Uterus (tissue), 4 donors: Measurements from ENCODE around the gene PSAP. TPM values are rescaled to one million over a fixed set of nuclear protein-coding genes. Genes with fewer than 3 reads are reported as not detected.
"Not testable (repeated sequence)": the region's sequence is repeated elsewhere in the genome, so short reads cannot be mapped to it uniquely, and the experiment has no call there.

Source experiments
- DNase-seq, 2 donors: peaks; one replicate each; pipeline ENCODE4 v3.0.0-alpha.2; 2019 to 2020
- H3K27ac ChIP-seq, 2 donors: fragments of 200-600 bp; sonication (generic); 1 replicate in 1 of 2; 2 replicates in 1 of 2; pipeline ENCODE4 v1.5.1; 2016 to 2018
- H3K27me3 ChIP-seq, 2 donors: fragments of 200-600 bp; sonication (generic); one replicate each; pipeline ENCODE4 v1.5.1; 2018 to 2019; ENCODE audit warnings: control low read depth in 1 of 2
- H3K36me3 ChIP-seq, 2 donors: fragments of 200-600 bp; sonication (generic); one replicate each; pipeline ENCODE4 v1.5.1; 2019; ENCODE audit warnings: control low read depth in 1 of 2
- H3K4me1 ChIP-seq, 2 donors: fragments of 200-600 bp; sonication (generic); one replicate each; pipeline ENCODE4 v1.5.1; 2018 to 2019; ENCODE audit warnings: control low read depth in 1 of 2
- H3K4me3 ChIP-seq, 2 donors: fragments of 200-600 bp; sonication (generic); 1 replicate in 1 of 2; 2 replicates in 1 of 2; pipeline ENCODE4 v1.5.1; 2018 to 2019; ENCODE audit warnings: mild to moderate bottlenecking in 1 of 2
- H3K9me3 ChIP-seq, 2 donors: fragments of 200-600 bp; sonication (generic); one replicate each; pipeline ENCODE4 v1.5.1; 2019; ENCODE audit warnings: control low read depth in 1 of 2
- POLR2A ChIP-seq, 2 donors: fragments of 450-650 bp; IDR thresholded peaks; one replicate each; pipeline ENCODE4 v1.6.1; 2016; ENCODE audit warnings: antibody characterized with exemption in 2 of 2, mild to moderate bottlenecking in 1 of 2, moderate library complexity in 1 of 2
- intact Hi-C: fragments of 100-400 bp; cut with DNase I; formaldehyde crosslinking; loops from one replicate; pipeline ENCODE4 v1.15.1; 2023; ENCODE audit warnings: low total_unique reads
- total RNA-seq, 4 donors: library from RNA; depleted of rRNA in 3 of 4; stranded (reverse); fragments of >200 nt in 3 of 4; gene quantifications; one replicate each; pipeline versions ENCODE4 v1.1.0 to v1.2.4, GENCODE V29; 2014 to 2023
- TF ChIP-seq, protein P1 (sequence below), 4 experiments: fragments of 200-600 bp in 2 of 4; fragments of 450-650 bp in 2 of 4; sonication (generic) in 2 of 4; IDR thresholded peaks; one replicate each; pipeline ENCODE4 v1.5.1; 2016 to 2019; ENCODE audit warnings: antibody characterized with exemption in 4 of 4, mild to moderate bottlenecking in 2 of 4, moderate library complexity in 1 of 4
- donor health status: DM: yes; HTN: yes; CAD: no.

The PSAP gene
- total RNA-seq, 4 donors from 2014 or later, result 603 to 903 (median 759) TPM

DNA sequence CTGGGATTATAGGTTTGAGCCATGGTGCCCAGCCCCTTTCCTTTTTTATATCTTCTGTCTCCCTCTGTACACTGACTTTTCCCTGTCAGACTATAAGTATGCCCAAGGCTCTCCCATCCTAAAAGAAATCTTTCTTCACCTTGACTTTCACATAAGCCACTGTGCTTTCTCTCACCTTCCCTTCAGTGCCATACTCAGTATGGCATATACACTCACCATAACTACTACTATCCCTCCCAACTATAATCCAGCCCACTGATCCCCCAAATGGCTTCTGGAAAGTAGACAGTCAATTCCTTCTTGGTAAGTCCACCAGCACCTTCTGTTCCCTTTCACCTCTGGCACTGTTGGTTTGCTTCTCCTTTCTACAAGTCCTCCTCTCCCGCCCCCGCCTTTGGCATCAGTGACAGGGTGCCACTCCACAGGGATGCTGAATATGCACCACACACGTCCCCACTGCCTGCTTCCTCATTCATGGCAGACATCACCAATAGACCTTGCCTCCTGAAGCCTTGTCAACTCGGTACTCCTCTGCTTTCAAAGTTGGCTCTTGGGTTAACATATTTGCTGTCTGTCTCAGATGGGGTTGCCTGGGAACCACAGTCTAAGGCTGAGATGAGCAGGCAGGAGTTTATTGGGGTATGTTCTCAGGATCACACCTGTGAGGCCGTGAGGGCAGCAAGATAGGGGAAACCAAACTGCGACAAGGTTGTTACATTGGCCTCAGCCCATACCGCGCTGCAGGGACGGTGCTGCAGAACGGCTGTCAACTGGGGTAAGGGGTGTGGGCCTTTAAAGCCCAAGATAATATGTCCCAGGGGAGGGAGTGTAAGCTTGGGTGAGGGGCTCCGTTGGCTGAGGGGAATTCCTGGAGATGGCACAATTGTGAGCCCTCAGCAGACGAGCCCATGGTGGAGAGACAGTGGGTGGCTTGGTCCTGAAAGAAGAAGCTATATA is 7.2 kb upstream of the PSAP start:
- intact Hi-C loops, result no loop called here
- Histone ChIP-seq H3K27ac (no peak overlapping the region), H3K9me3 (no peaks in the 10 kb centered on the region), H3K36me3 (no peaks in the 10 kb centered on the region), H3K4me1 (peaks cover 0 to 7% of the 10 kb centered on the region in 2 donors), H3K4me3 (no peak overlapping the region), H3K27me3 (no peaks in the 10 kb centered on the region)
- TF ChIP-seq, protein P1, sequence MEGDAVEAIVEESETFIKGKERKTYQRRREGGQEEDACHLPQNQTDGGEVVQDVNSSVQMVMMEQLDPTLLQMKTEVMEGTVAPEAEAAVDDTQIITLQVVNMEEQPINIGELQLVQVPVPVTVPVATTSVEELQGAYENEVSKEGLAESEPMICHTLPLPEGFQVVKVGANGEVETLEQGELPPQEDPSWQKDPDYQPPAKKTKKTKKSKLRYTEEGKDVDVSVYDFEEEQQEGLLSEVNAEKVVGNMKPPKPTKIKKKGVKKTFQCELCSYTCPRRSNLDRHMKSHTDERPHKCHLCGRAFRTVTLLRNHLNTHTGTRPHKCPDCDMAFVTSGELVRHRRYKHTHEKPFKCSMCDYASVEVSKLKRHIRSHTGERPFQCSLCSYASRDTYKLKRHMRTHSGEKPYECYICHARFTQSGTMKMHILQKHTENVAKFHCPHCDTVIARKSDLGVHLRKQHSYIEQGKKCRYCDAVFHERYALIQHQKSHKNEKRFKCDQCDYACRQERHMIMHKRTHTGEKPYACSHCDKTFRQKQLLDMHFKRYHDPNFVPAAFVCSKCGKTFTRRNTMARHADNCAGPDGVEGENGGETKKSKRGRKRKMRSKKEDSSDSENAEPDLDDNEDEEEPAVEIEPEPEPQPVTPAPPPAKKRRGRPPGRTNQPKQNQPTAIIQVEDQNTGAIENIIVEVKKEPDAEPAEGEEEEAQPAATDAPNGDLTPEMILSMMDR (IDR thresholded peaks at IDR 0.05), result no peak
- no peak for TF ChIP-seq POLR2A (IDR thresholded peaks at IDR 0.05)
- DNase-seq, result no peak

DNA sequence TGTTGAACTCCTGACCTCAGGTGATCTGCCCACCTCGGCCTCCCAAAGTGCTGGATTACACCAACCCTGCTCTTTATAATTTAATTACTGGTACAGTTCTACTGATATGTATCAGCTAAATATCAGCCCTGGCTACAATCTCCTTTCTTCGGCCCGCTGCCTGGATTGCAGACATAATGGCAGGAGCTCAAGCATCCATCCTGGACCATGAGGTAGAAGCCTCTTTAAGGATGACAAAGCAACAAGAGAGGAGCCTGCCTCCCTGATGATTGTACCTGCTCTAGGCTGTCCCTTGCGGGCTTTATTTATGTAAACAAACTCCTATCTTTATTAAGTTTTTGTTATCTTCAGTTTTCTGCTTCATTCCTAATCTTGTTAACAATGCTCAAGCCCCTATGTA is 5.6 kb upstream of the PSAP start:
- intact Hi-C loops, result no loop called here

DNA sequence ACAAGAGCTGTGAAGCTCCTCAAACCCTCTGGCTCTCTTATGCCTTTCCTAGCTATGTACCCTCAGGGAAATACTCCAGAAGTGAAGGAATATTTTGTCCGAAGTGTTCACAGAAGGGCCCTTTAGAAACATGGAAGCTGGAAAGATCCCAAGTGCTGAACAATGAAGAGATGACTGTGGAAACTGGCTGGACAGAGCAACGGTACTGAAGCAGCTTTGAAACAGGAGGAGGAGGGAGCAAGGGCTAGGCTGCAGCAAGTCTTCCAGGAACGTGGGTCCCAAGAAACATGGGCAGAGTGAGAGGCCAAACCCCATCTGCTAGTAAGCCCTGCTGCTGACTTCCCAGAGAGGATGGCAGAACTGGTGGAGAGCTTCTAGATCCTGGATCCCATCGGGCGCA is 3.0 kb upstream of the PSAP start:
- Histone ChIP-seq H3K36me3 (no peaks in the 10 kb centered on the region), H3K4me1 (peaks cover 0 to 5% of the 10 kb centered on the region in 2 donors), H3K27ac (no peak overlapping the region), H3K9me3 (no peaks in the 10 kb centered on the region), H3K27me3 (no peaks in the 10 kb centered on the region), H3K4me3 (no peak overlapping the region)
- intact Hi-C loops, result no loop called here
- TF ChIP-seq, protein P1 (IDR thresholded peaks at IDR 0.05), result no peak
- no peak for TF ChIP-seq POLR2A (IDR thresholded peaks at IDR 0.05)
- no peak for DNase-seq

More for the DNA sequence above, 5.6 kb upstream of the PSAP start:
- H3K27ac ChIP-seq, result no peak overlapping the region
- H3K9me3 ChIP-seq, result no peaks in the 10 kb centered on the region
- no peaks in the 10 kb centered on the region for H3K27me3 ChIP-seq
- H3K4me1 ChIP-seq, result peaks cover 0 to 10% of the 10 kb centered on the region in 2 donors
- no peak for TF ChIP-seq POLR2A (IDR thresholded peaks at IDR 0.05)
- TF ChIP-seq, protein P1 (IDR thresholded peaks at IDR 0.05), result no peak
- no peak for DNase-seq
- no peaks in the 10 kb centered on the region for H3K36me3 ChIP-seq
- H3K4me3 ChIP-seq, result no peak overlapping the region

- Histone ChIP-seq H3K9me3 (no peaks in the 10 kb centered on the region), H3K4me3 (no peak overlapping the region), H3K27ac (no peak overlapping the region), H3K27me3 (no peaks in the 10 kb centered on the region), H3K4me1 (peaks cover 0 to 5% of the 10 kb centered on the region in 2 donors), H3K36me3 (no peaks in the 10 kb centered on the region)
- DNase-seq, result no peak
- TF ChIP-seq, protein P1 (IDR thresholded peaks at IDR 0.05), result no peak
- no peak for TF ChIP-seq POLR2A (IDR thresholded peaks at IDR 0.05)
- intact Hi-C loops, result no loop called here
Observed at GRCh38 chr10:71852355-71852937, 1.4 kb upstream of the PSAP start.

GRCh38 chr10:71851465-71852095 is 529 bp upstream of the PSAP start:
- peak overlapping the region; percentile 65 to 88 for H3K4me3 ChIP-seq
- DNase-seq, H3K9me3 ChIP-seq, H3K27me3 ChIP-seq, H3K36me3 ChIP-seq, H3K4me1 ChIP-seq, intact Hi-C loops: not testable (repeated sequence)
- peak overlapping the region; percentile 92 to 100 for H3K27ac ChIP-seq
